Measurements from ENCODE around the gene ZSCAN25. TPM values are rescaled to one million over a fixed set of nuclear protein-coding genes. Genes with fewer than 3 reads are reported as not detected.

The ZSCAN25 gene
- total and polyA plus RNA-seq, 10 donors, result 3.8 to 30.8 (median 24.9) TPM

DNA sequence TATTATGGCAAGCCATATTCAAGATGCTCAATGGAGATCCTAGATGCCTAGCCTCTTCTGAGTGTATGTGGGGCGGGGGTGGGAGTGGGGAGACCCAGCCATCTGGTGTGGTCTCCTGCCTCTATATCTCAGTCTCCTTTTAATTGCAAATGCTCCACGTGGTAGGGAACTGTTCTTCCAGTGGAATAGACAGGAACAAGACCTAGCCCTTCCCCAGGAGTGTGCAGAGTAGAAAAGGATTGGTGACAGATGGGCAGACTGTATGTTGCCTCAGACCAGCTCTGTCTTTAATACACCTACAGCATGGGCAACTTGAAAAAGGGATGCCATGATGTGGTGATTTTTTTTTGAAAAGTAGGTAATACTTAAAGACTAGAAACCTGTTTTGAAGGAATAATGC lies 50.4 kb downstream of the ZSCAN25 start:
- Histone ChIP-seq H3K36me3 (peaks cover 0 to 43% (median 0%) of the 10 kb centered on the region in 6 donors), H3K4me1 (no peaks in the 10 kb centered on the region), H3K4me3 (no peak overlapping the region), H3K9me3 (no peaks in the 10 kb centered on the region), H3K27ac (no peak overlapping the region), H3K27me3 (replicated peaks in 1 of 7) (no peaks in the 10 kb centered on the region)
- 75 to 83% (median 79%) methylated on average over 2 of the region's 2 CpGs for WGBS, 5 donors
- DNase-seq, result no peak
- intact Hi-C loops (cut with DNase I; ENCODE audit: low total_unique reads), result no loop called here
- TF ChIP-seq, protein P1, sequence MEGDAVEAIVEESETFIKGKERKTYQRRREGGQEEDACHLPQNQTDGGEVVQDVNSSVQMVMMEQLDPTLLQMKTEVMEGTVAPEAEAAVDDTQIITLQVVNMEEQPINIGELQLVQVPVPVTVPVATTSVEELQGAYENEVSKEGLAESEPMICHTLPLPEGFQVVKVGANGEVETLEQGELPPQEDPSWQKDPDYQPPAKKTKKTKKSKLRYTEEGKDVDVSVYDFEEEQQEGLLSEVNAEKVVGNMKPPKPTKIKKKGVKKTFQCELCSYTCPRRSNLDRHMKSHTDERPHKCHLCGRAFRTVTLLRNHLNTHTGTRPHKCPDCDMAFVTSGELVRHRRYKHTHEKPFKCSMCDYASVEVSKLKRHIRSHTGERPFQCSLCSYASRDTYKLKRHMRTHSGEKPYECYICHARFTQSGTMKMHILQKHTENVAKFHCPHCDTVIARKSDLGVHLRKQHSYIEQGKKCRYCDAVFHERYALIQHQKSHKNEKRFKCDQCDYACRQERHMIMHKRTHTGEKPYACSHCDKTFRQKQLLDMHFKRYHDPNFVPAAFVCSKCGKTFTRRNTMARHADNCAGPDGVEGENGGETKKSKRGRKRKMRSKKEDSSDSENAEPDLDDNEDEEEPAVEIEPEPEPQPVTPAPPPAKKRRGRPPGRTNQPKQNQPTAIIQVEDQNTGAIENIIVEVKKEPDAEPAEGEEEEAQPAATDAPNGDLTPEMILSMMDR (IDR thresholded peaks at IDR 0.05 in 8 of 11, conservative IDR thresholded peaks at IDR 0.05 in 3 of 11), result no peak

DNA sequence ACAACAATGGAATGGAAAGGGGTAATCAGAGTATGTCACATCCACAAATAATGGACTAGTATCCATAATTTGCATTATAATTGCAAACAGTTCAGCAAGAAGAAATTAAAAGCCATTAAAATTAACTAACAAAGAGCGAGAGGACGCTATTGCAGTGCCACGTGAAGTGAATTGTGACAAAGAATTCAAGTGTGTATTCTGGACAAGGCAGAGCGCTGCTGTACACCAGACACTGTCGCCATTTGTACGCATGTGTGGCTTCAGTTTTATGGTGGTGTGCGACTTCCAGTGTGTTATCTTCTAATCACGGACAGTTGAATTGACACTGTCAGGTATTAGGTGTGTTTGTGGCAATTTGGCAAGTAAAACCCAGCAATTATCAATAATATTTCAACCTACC lies 51.8 kb downstream of the ZSCAN25 start:
- Histone ChIP-seq H3K4me1 (no peaks in the 10 kb centered on the region), H3K9me3 (no peaks in the 10 kb centered on the region), H3K27ac (no peak overlapping the region), H3K36me3 (peaks cover 0 to 31% (median 0%) of the 10 kb centered on the region in 6 donors), H3K4me3 (no peak overlapping the region), H3K27me3 (replicated peaks in 1 of 7) (no peaks in the 10 kb centered on the region)
- TF ChIP-seq POLR2A (IDR thresholded peaks at IDR 0.05) (no peak), POLR2AphosphoS5 (IDR thresholded peaks at IDR 0.05) (no peak)
- TF ChIP-seq, protein P1 (IDR thresholded peaks at IDR 0.05 in 8 of 11, conservative IDR thresholded peaks at IDR 0.05 in 3 of 11), result no peak
- DNase-seq, result no peak
- WGBS, 5 donors, result 91 to 99% (median 98%) methylated on average over 8 of the region's 8 CpGs
- intact Hi-C loops (cut with DNase I; ENCODE audit: low total_unique reads), result no loop called here

DNA sequence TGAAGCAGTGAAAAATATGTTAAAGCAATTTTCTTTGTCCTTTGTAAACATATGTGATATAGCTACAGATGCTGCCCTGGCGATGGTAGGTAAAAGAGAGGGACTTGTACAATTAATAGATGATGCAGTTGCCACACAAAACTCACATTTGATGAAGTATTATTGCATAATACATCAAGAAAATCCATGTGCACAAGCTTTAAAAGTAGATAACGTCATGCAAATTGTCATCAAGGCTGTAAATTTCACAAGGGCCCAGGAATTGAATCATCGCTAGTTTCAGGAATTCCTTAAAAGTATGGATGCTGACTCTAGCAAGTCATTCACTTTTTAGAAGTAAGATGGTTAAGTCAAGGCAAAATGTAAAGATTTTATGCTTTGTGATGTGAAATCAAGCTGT lies 53.0 kb downstream of the ZSCAN25 start:
- no peak for DNase-seq
- 90 to 97% (median 93%) methylated on average over 3 of the region's 3 CpGs for WGBS, 5 donors
- Histone ChIP-seq H3K9me3 (no peaks in the 10 kb centered on the region), H3K27ac (no peak overlapping the region), H3K27me3 (replicated peaks in 1 of 7) (no peaks in the 10 kb centered on the region), H3K36me3 (peaks cover 0 to 23% (median 0%) of the 10 kb centered on the region in 6 donors), H3K4me3 (no peak overlapping the region), H3K4me1 (no peaks in the 10 kb centered on the region)
- intact Hi-C loops (cut with DNase I; ENCODE audit: low total_unique reads), result no loop called here
- TF ChIP-seq, protein P1 (IDR thresholded peaks at IDR 0.05 in 8 of 11, conservative IDR thresholded peaks at IDR 0.05 in 3 of 11), result no peak
- TF ChIP-seq POLR2A (IDR thresholded peaks at IDR 0.05) (no peak), POLR2AphosphoS5 (IDR thresholded peaks at IDR 0.05) (no peak)

DNA sequence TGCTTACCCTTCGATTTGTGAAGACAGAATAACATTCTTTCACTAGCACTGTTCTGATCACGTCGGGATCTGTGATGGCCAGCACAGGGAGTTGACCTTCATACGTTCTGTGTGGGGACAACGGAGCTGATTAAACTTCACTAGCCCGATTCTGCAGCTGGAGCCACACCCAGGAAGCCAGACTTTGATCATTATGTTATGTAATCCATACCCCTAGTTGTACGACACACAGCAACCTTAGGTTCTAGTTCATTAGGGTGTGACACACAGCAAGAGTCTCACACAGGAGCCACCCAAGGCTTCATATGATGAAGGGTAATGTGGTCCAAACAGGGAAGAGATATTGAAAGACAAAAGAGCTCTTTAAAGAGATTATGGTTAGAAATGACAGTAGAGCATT lies 55.8 kb downstream of the ZSCAN25 start:
- intact Hi-C loops (cut with DNase I; ENCODE audit: low total_unique reads), result no loop called here
- Histone ChIP-seq H3K9me3 (no peaks in the 10 kb centered on the region), H3K27ac (no peak overlapping the region), H3K4me3 (no peak overlapping the region), H3K36me3 (peaks cover 0 to 23% (median 0%) of the 10 kb centered on the region in 6 donors), H3K27me3 (replicated peaks in 1 of 7) (no peaks in the 10 kb centered on the region), H3K4me1 (no peaks in the 10 kb centered on the region)
- WGBS, 5 donors, result 72 to 86% (median 79%) methylated on average over 7 of the region's 7 CpGs
- TF ChIP-seq POLR2AphosphoS5 (IDR thresholded peaks at IDR 0.05) (no peak), POLR2A (IDR thresholded peaks at IDR 0.05) (no peak)
- TF ChIP-seq, protein P1 (IDR thresholded peaks at IDR 0.05 in 8 of 11, conservative IDR thresholded peaks at IDR 0.05 in 3 of 11), result no peak
- no peak for DNase-seq

Data from spleen (tissue), 11 donors.